ENCODE measurements around the gene PERM1. TPM values are rescaled to one million over a fixed set of nuclear protein-coding genes. Genes with fewer than 3 reads are reported as not detected.

Gene PERM1
- total RNA-seq, 2 experiments from 2014 or later = not detected

- Mint-ChIP-seq H3K9me3 (no peaks in the 10 kb centered on the region), H3K36me3 (ENCODE audit: low read depth) (peaks cover 22% of the 10 kb centered on the region), H3K4me3 (no peak overlapping the region), H3K4me1 (ENCODE audit: low read depth) (peaks cover 5% of the 10 kb centered on the region), H3K27me3 (peaks cover 37% of the 10 kb centered on the region), H3K27ac (no peak overlapping the region)
- DNase-seq (no peak), ATAC-seq (ENCODE audit: poor library complexity) (peak; percentile 30)
- H3K27me3 ChIP-seq (ENCODE audit: control insufficient read depth in 1 of 2, insufficient read depth in 2 of 2, low read length in 2 of 2) = peaks cover 28 to 47% of the 10 kb centered on the region in 2 experiments
- intact Hi-C loops (cut with DNase I, micrococcal nuclease) = no loop called here
- no peak overlapping the region for H3K4me3 ChIP-seq (ENCODE audit: low read length)
- ChIA-PET CTCF (no interaction called here), POLR2A (no interaction called here)
- H3K4me1 ChIP-seq (ENCODE audit: insufficient read depth, low read length) = peaks cover 31% of the 10 kb centered on the region
- TF ChIP-seq CTCF (IDR thresholded peaks at IDR 0.05) = no peak
- H3K27ac ChIP-seq (ENCODE audit: low read depth in 1 of 2, low read length in 2 of 2) = no peak overlapping the region
- H3K9me3 ChIP-seq (ENCODE audit: control insufficient read depth in 1 of 2, insufficient read depth in 1 of 2, low read length in 2 of 2) = peaks cover 0 to 33% of the 10 kb centered on the region in 2 experiments
- peaks cover 15% of the 10 kb centered on the region for H3K36me3 ChIP-seq (ENCODE audit: insufficient read depth, low read length)
Measured at GRCh38 chr1:942411-942821, 39.5 kb downstream of the PERM1 start.

- peaks cover 30 to 47% of the 10 kb centered on the region in 2 experiments for H3K27me3 ChIP-seq (ENCODE audit: control insufficient read depth in 1 of 2, insufficient read depth in 2 of 2, low read length in 2 of 2)
- H3K4me1 ChIP-seq (ENCODE audit: insufficient read depth, low read length) = peaks cover 31% of the 10 kb centered on the region
- H3K27ac ChIP-seq (ENCODE audit: low read depth in 1 of 2, low read length in 2 of 2) = no peak overlapping the region
- Mint-ChIP-seq H3K27me3 (peaks cover 40% of the 10 kb centered on the region), H3K9me3 (no peaks in the 10 kb centered on the region), H3K4me3 (peak overlapping the region; percentile 72), H3K4me1 (ENCODE audit: low read depth) (peaks cover 5% of the 10 kb centered on the region), H3K27ac (no peak overlapping the region), H3K36me3 (ENCODE audit: low read depth) (peaks cover 16% of the 10 kb centered on the region)
- ATAC-seq (ENCODE audit: poor library complexity) (no peak), DNase-seq (peak in 3 of 14 experiments; percentile 20 to 47 (median 36))
- intact Hi-C loops (cut with DNase I, micrococcal nuclease) = no loop called here
- peaks cover 0 to 35% of the 10 kb centered on the region in 2 experiments for H3K9me3 ChIP-seq (ENCODE audit: control insufficient read depth in 1 of 2, insufficient read depth in 1 of 2, low read length in 2 of 2)
- no peak for TF ChIP-seq CTCF (IDR thresholded peaks at IDR 0.05)
- peaks cover 10% of the 10 kb centered on the region for H3K36me3 ChIP-seq (ENCODE audit: insufficient read depth, low read length)
- ChIA-PET POLR2A (no interaction called here), CTCF (interaction anchor here (0.8 kb wide), 1 partner anchor 60 kb away, joined by 3 read pairs; no protein-coding TSS in a partner anchor)
- H3K4me3 ChIP-seq (ENCODE audit: low read length) = peak overlapping the region; percentile 39
Measured at GRCh38 chr1:941588-942383, 40.1 kb downstream of the PERM1 start.

GRCh38 chr1:941015-941587 is 40.8 kb downstream of the PERM1 start:
- Histone ChIP-seq H3K27me3 (ENCODE audit: control insufficient read depth in 1 of 2, insufficient read depth in 2 of 2, low read length in 2 of 2) (peaks cover 37 to 52% of the 10 kb centered on the region in 2 experiments), H3K9me3 (ENCODE audit: control insufficient read depth in 1 of 2, insufficient read depth in 1 of 2, low read length in 2 of 2) (peaks cover 0 to 40% of the 10 kb centered on the region in 2 experiments), H3K27ac (ENCODE audit: low read depth in 1 of 2, low read length in 2 of 2) (no peak overlapping the region), H3K36me3 (ENCODE audit: insufficient read depth, low read length) (peaks cover 10% of the 10 kb centered on the region), H3K4me1 (ENCODE audit: insufficient read depth, low read length) (peaks cover 31% of the 10 kb centered on the region), H3K4me3 (ENCODE audit: low read length) (peak overlapping the region; percentile 39)
- no peak for TF ChIP-seq CTCF (IDR thresholded peaks at IDR 0.05)
- Mint-ChIP-seq H3K4me1 (ENCODE audit: low read depth) (peaks cover 5% of the 10 kb centered on the region), H3K27me3 (peaks cover 43% of the 10 kb centered on the region), H3K36me3 (ENCODE audit: low read depth) (peaks cover 15% of the 10 kb centered on the region), H3K4me3 (peak overlapping the region; percentile 72), H3K27ac (no peak overlapping the region), H3K9me3 (no peaks in the 10 kb centered on the region)
- DNase-seq (no peak), ATAC-seq (ENCODE audit: poor library complexity) (no peak)
- CTCF ChIA-PET = interaction anchor here (0.8 to 1.1 kb wide), 2 partner anchors 26 to 61 kb away, joined by 3 to 4 read pairs; partner anchors contain the start of gene PLEKHN1
- intact Hi-C loops (cut with DNase I, micrococcal nuclease) = no loop called here
- POLR2A ChIA-PET = no interaction called here
